GM19025 (cell line): Measurements from ENCODE around the gene PPARA.

Source experiments
- ATAC-seq: cut with Tn5 transposase; IDR thresholded peaks from one replicate; pipeline ENCODE4 v1.9.1; 2021; ENCODE audit warnings: mild to moderate bottlenecking, low read depth, moderate library complexity; ENCODE audit not compliant: unreplicated experiment

Gene PPARA

DNA sequence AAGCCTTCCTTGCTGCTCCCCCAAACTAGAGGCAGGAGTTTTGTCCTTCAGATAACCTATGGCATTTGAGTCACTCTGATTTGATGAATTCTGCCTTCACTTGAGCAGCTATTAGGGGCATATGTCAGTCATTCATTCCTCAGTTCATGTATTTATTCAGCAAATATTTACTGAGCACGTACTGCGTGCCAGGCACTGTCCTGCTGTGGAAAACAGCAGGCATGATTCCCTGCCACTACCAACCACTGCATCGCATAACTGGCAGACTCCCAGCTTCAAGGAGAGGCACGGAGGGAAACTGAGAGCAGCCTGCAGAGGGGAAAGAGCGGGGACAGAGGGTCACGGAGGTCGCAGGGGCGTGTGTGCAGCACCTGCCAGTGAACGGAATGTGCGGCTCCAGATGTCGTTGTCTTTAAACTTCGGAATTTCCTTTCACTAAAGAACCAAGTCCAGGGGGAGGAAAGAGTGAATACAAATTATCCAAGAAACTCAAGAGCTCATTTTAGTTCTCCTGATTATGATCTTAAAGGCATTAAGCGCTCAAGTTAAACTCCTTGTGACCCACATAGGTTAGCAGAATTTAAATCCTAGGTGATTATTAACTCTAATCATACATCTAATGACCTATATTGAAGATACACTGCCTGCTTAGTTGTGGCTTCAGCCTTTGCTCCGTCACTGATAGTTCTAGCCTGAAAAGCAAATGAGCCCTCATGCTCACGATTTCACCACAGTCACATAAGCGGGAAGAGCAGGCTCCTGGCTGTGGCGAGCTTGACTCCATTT lies 12.6 kb downstream of the PPARA start:
- ATAC-seq: no peak

DNA sequence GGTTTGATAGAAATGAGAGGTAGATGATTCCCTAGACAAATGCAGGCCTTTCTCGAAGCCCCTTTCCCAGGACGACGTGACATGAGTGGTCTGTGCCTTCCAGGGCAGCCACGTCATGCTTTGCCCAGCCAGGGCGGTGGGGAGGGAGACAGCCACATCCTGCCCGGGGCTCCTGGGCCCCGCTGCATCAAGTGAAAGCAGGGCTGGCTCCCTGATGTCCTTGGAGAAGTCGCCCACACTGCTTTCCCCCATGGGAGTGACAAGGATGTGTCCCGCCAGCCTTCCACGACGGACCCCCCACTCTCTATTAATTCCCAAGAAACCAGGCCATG lies 13.2 kb downstream of the PPARA start:
- ATAC-seq: no peak

DNA sequence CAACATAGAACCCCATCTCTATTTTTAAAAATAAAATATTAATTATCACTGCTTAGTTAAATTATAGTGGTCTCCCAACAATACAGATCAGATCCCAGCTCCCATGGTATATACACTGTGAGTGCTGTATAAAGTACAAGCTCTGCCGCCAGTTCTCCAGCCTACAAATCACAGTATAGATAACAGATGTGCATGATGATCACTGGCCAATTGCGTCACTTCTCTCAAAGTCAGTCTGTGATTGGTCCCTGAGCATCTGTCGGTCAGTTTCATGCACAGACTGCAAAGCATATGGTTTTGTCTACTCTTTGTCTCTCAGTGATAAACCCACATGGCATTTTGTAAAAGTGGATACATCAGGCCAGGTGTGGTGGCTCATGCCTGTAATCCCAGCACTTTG lies 15.7 kb downstream of the PPARA start:
- no peak for ATAC-seq

DNA sequence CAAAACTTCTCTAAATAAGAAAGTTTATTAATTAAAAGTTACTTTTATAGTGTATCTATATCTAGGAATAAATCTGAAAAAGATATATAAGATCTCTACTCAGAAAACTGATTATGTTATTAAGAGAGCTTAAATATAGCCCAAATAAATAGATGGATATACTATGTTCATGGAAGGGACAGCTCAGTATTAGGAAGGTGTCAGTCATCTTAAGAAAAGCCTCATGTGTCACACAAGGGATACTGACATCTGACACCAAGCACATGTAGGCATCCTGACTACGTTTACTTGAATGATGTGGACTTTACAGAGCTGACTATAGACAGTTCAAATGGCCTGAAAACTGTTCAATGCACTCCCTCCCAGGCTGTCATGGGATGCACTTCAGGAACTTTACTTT lies 19.3 kb downstream of the PPARA start:
- ATAC-seq: no peak

DNA sequence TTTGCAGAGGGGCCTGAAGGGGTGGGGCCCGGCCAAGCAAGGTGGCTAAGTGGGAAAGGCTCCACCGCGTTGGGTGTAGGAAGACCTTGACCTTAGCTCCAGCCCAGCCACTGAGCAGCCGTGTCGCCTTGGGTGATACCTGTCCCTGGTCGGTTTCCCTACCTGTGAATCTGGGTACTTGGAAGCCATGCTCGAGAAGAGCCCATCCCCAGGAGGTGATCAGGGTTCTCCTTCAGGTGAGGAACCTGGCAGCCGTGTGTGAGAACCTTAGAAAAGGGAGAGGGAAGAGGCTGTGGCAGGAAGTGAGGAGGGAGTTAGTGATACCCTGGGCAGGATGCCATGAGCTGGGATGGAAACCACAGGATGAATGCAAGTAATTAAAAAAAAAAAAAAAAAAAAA lies 21.6 kb downstream of the PPARA start:
- no peak for ATAC-seq

DNA sequence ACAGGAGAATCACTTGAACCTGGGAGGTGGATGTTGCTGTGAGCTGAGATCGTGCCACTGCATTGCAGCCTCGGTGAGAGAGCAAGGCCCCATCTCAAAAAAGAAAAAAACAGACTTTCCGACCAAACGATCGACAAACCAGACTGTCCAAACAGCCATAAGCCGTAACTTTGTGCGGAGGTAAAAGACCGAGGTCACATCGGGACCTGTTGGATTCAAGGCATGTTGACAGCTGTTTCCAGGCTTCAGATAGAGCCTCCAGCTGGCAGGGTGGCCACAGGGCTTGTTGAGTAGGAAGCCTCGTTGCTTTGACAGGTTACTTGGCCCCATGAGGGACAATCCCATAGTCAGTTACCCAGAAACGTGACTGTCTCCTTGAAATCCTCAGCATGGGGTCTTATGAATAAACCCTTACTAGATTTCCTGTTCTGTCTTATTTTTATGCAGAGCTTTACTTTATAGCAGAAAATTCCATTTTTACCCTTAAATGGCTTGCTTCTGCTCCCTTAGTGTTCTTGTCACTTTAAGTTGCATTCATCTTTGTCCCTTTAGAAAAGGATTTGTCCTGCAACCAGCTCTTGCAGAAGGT lies 22.3 kb downstream of the PPARA start:
- no peak for ATAC-seq

DNA sequence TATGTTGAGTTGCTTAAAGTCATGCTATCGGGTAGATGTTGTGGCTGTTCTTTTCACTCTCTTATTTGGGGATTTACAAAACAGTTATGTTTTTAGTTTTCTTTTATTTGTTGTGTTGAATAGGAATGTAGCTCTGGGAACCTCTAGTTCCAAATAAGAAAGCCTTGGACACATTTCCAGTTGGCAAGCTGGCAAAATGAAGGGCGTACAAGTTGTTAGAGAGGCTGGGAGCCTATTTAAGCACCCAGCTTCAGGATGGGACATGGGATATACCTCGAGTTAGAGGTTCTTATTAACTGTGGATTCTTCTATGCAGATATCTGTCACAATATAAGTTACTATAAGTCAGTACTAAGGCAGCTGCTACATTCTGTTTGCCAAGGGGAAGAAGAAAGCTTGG lies 22.8 kb downstream of the PPARA start:
- no peak for ATAC-seq

DNA sequence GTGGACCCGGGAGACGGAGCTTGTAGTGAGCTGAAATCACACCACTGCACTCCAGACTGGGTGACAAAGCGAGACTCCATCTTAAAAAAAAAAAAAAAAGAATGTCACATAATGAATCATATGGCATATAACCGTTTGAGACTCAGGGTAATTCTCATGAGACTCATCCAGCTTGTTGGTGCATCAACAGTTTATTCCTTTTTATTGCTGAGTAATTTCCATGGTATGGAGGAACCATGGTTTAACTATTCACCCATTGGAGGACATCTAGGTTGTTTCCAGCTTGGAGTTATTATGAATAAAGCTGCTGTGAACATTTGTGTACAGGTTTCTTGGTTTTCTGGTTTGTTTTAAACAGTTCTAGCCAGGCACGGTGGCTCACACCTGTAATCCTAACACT lies 25.3 kb downstream of the PPARA start:
- ATAC-seq: no peak

DNA sequence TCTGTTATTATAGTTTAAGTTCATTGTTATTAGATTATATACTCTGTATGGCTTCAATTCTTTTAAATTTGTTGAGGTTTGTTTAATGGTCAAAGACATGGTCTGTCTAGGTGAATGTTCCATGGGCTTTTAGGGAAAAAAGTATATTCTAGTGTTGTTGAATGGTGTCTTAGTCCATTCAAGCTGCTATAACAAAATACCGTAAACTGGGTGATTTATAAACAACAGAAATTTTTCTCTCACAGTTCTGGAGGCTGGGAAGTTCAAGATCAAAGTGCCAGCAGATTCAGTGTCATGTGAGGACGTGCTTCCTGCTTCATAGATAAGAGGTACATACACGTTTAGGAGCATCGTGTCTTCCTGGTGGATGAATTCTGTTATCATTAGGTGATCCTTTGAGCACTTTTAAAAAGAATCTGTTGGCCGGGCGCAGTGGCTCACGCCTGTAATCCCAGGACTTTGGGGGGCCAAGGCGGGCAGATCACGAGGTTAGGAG lies 26.2 kb downstream of the PPARA start:
- no peak for ATAC-seq

DNA sequence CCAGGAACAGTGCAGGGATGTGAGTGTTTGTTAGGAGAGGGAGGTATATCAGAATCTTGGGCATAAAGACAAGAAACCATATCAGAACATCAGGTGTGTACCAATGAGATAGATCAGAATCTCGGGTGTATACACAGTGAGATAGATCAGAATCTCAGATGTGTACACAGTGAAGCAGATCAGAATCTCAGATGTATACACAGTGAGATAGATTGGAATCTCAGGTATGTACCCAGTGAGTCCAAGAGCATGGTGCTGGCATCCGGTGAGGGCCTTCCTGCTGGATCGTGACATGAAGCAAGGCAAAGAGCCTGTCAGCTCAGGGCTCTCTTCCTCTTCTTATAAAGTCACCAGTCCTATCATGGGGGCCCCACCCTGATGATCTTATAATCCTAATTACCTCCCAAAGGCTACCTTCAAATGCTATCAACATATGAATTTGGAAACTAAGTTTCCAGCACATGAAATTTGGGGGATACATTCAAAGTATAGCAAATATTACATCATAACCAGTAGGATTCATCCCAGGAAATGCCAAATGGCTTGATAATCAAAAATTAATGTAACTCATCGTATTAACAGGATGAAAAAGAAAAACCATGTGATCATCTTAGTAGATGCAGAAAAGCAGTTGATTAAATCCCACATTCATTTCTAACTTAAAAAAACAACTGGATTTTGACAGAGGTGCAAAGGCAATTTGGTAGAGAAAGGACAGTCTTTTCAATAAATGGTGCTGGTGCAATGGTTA lies 28.6 kb downstream of the PPARA start:
- ATAC-seq: no peak

DNA sequence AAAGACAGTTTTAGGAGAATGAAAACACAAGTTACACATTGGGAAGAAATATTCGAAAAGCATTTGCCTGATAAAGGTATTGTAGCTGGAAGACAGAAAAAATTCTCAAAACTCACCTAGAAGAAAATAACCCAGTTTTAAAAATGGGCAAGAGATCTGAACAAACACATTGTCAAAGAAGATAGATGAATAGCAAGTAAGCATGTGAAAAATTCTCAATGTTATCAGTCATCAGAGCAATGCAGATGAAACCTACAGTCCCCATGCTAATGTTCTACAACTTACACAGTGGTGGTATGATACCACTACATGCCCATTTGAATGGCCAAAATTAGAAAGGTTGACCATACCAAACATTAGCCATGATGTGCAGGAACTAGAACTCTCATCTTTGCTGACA lies 29.4 kb downstream of the PPARA start:
- no peak for ATAC-seq

DNA sequence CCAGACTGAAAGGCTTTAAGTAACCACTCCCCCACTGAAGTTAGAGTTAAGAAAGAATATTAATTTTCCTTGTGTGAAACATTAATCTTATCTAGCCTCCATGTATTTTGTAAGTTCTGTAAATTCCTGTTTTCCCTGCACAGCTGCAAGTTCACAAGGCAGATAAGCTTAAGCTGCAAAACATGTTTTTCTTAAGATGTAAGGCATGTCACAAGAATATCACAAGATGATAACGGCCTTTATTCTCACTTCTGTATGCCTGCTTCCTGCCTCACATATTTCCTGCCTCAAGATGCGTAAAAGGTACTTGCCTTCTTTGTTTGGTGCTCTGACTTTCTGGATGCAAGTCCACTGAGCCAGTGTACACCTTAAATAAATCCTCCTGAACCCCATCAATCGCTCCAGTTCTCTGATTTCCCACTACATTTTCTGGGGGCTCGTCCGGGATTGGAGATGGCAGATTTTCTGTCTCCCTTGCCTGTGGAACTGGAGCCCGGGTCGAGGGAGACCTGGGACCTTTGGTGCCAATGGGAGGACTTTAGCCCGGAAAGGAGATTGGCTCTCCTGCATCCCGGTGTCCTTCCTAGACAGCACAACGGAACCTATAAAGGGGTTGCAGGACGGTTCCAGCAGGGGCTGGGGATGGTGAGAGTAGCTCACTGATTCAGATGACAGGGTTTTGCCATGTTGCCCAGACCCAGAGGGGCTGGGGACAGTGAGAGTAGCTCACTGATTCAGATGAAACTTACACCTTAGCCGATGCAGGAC lies 30.2 kb downstream of the PPARA start:
- ATAC-seq: no peak

DNA sequence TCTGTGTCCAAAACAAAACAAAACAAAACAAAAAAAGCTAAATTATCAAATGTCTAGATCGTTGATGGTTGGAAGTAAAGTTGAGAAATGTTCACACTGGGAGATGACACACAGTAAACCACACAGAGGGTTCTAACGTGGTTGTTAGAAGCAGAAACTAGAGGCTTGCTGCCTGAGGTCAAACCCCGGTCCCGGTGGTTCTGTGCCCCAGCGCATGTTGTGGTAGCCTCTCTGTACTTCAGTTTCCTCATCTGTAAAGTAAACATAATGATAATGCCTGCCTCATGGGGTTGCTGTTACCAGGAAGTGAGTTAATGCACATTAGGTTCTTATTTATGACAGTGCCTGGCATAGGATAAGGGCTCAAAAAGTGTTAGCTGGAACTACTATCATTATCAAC lies 33.4 kb downstream of the PPARA start:
- no peak for ATAC-seq

DNA sequence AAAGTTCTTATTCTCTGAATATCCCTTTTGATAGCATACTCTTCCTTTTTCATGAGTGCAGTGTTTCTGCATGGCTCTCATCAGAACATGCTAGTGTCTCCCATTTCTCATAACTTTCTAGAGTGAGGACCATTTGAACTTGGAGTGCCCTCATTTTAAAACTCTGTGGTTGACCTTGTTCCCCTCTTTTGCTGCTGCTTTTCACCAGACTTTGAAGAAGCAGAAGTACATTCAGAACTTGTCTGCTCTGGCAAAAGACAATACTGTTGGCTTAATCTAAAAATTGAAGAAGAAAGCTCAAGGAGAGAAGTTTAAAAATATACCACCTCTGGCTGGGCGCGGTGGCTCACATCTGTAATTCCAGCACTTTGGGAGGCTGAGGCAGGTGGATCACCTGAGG lies 35.0 kb downstream of the PPARA start:
- ATAC-seq: no peak

DNA sequence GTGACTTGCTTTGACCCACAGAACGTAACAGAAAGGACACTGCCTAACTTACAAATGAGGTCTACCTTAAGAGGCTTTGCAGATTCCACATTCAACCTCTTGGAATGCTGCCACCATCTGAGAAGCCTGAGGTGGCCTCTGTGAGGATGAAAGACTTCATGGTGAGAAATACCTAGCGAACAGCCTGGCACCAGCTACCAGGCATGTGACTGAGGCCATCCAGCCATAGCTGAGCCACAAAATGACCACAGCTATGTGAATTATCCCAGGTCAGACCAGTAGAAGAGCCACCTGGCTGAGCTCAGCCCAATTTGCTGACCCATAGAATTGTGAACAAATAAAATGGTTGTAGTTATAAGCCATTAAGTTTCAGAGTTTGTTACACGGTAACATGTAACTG lies 37.5 kb downstream of the PPARA start:
- no peak for ATAC-seq

DNA sequence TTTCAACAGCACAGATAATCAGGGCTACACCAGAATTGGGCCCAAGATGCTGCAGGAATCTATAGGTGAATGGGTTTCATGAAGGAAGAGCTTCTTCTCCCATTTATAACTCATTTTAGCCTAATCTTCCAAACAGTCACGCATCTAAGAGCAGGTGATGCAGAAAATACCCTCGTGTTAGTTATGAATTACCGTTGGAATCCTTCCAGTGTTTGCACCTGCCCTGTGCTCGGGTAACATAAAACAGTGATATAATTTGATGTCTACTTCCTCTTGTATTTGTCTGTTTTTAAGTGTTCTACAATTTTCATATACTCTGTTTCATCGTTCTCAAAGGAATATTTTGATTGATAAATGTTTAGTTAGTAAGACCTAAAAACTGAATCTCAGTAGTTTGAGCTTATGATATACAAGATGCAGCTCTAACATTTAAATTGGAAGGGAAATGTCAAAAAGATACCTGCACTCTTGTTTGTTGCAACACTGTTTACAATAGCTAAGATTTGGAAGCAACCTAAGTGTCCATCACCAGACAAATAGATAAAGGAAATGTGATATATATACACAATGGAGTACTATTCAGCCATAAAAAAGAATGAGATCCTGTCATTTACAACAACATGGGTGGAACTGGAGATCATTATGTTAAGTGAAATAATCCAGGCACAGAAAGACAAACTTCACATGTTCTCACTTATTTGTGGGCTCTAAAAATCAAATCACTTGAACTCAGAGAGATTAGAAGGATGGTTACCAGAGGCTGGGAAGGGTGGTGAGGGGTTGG lies 42.1 kb downstream of the PPARA start:
- no peak for ATAC-seq

DNA sequence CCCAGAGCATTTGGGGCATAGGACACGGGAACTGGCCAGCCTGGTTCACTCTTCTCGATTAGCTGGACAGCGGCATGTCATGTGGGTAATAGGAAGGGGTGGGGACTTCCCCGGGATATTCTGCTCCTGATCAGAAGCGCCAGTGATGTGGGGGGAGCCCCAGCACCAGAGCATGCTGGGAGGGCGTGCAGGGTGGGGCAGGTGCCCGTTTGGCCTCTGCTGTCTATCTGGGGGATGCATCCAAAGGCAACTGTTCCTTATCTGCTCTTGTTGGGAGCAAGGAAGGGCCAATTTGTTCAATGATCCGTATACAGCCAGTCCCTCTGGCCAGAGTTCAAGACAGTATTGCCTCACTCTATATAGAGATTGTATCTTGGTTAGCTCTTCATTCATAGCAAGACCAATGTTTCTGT lies 43.6 kb downstream of the PPARA start:
- no peak for ATAC-seq

DNA sequence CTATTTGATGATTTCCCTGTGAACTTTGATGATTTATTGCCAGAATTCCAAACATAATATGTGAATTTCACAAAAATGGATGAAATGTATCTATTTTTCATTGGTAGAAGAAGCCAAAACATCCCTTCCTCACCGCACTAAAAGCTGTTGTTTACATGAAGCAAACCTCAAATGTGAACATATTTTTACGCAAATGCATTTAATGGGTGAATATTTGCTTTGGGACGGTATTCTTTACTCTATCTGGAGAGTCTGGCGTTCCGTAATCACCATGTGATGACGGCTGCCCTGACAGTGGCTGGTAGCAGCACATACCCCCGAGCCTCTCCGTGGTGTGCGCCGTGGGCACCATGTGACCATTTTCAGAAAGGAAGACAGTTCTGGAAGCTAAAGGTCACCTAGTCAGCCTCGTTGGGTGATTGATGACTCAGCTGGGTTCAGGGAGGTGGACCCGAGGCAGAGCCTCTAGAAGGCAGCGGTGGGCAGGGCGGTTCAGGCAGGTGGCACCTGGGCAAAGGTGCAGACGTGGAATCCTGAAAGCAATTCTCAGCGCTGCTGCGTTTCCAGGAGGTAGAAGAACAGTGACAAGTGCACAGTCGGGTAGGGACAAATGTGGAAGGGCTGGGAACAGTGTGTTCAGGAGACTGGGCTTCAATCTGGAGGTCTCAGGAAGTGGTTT lies 45.3 kb downstream of the PPARA start:
- no peak for ATAC-seq

DNA sequence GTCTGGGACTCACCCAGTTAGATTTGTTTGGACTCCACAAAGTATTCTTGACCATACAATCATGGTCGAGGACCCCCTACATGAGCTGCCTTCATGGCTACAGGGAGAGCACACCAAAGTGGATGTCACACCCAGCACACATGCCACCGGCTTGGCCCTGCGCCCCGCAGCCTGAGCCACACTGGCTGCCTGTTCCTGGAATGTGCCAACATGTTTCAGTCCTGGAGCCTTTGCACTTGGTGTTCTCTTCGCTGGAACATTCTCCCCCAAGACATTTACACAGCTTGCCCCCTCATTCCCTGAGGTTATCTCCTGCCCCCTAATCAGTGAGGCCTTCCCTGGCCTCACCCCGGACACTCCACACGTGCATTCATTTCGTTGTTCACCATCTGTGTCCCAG lies 46.0 kb downstream of the PPARA start:
- no peak for ATAC-seq

DNA sequence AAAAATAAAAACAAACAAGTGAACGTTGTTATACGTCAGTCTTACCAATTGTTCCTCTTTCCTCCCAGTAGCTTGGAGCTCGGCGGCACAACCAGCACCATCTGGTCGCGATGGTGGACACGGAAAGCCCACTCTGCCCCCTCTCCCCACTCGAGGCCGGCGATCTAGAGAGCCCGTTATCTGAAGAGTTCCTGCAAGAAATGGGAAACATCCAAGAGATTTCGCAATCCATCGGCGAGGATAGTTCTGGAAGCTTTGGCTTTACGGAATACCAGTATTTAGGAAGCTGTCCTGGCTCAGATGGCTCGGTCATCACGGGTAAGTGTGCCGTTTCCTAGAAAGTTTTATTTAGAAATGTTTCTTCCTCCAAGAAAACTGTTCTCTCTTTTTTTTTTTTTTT lies 47.9 kb downstream of the PPARA start:
- ATAC-seq: no peak
